ENCODE data around the gene SV2B. TPM values are rescaled to one million over a fixed set of nuclear protein-coding genes. Genes with fewer than 3 reads are reported as not detected.

SV2B gene
- total and polyA plus RNA-seq, 2 donors (not counting 1 experiment from before 2014, with no cell fraction given): under 0.01 TPM; not detected in 1

GRCh38 chr15:91263632-91264531 is 163.8 kb downstream of the SV2B start:
- no peak overlapping the region for H3K4me2 ChIP-seq (ENCODE audit: extremely low read depth, insufficient read depth, low read length)

DNA sequence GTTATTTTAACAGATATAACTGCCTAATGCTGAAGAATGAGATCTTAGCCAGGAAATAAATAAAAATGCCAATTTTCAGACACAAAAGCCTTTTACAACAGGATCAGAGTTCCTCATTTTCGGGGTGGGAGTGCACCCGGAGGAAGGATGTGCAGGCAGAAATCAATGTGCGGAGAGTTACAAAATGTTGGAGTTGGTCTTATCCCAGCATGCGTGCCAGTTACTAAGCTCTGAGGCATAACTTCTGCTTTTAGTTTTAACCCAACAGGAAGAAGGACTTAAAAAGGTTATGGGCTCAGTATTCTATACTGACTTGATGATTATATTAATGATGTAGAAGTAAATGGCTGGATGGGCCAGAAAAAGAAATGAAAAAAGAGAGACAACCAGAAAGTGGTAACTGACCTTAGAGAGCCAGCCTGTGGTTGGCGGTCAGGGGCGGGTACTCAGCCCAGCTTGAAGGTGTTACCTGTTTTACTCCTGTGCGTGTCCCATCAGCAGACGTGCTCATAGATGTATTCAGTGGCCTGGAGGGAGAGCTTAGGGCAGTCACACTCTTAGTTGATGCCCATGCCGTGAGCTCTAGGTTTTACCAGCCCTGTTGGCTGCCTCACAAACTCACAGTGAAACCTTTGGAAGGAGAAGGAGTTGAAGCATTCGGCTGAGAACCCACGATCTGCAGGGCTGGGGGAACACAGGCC is 164.7 kb downstream of the SV2B start:
- Histone ChIP-seq H4K20me1 (ENCODE audit: control insufficient read depth, extremely low read depth, insufficient read depth, low read length) (no peaks in the 10 kb centered on the region), H2AFZ (ENCODE audit: low read length) (no peak overlapping the region), H3K36me3 (ENCODE audit: control insufficient read depth, insufficient read depth, low read length) (no peaks in the 10 kb centered on the region), H3K4me3 (replicated peaks in 1 of 4; ENCODE audit: control extremely low read depth in 1 of 4, insufficient read depth in 1 of 4, low read depth in 3 of 4, low read length in 4 of 4) (no peak overlapping the region), H3K4me1 (ENCODE audit: control insufficient read depth, extremely low read depth, insufficient read depth, low read length) (no peaks in the 10 kb centered on the region), H3K9ac (ENCODE audit: insufficient read depth, low read length) (no peak overlapping the region), H3K27ac (ENCODE audit: insufficient read depth, low read length) (no peak overlapping the region), H3K9me3 (ENCODE audit: control insufficient read depth, insufficient read depth, low read depth, low read length) (no peaks in the 10 kb centered on the region), H3K27me3 (ENCODE audit: control insufficient read depth, insufficient read depth, low read length) (no peaks in the 10 kb centered on the region), H3K79me2 (ENCODE audit: control insufficient read depth, insufficient read depth, low read length) (no peaks in the 10 kb centered on the region), H3K4me2 (ENCODE audit: extremely low read depth, insufficient read depth, low read length) (no peak overlapping the region)
- DNase-seq (ENCODE audit: low read depth in 2 of 2): no peak
- TF ChIP-seq, protein P1, sequence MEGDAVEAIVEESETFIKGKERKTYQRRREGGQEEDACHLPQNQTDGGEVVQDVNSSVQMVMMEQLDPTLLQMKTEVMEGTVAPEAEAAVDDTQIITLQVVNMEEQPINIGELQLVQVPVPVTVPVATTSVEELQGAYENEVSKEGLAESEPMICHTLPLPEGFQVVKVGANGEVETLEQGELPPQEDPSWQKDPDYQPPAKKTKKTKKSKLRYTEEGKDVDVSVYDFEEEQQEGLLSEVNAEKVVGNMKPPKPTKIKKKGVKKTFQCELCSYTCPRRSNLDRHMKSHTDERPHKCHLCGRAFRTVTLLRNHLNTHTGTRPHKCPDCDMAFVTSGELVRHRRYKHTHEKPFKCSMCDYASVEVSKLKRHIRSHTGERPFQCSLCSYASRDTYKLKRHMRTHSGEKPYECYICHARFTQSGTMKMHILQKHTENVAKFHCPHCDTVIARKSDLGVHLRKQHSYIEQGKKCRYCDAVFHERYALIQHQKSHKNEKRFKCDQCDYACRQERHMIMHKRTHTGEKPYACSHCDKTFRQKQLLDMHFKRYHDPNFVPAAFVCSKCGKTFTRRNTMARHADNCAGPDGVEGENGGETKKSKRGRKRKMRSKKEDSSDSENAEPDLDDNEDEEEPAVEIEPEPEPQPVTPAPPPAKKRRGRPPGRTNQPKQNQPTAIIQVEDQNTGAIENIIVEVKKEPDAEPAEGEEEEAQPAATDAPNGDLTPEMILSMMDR (conservative IDR thresholded peaks at IDR 0.05 in 1 of 2, IDR thresholded peaks at IDR 0.05 in 1 of 2; ENCODE audit: low read depth in 1 of 2, low read length in 2 of 2): no peak
- no peak for TF ChIP-seq EZH2 (IDR thresholded peaks at IDR 0.05; ENCODE audit: low read length, missing control alignments)

More at GRCh38 chr15:91263632-91264531, 163.8 kb downstream of the SV2B start:
- Histone ChIP-seq H3K9ac (ENCODE audit: insufficient read depth, low read length) (no peak overlapping the region), H4K20me1 (ENCODE audit: control insufficient read depth, extremely low read depth, insufficient read depth, low read length) (no peaks in the 10 kb centered on the region), H3K4me3 (replicated peaks in 1 of 4; ENCODE audit: control extremely low read depth in 1 of 4, insufficient read depth in 1 of 4, low read depth in 3 of 4, low read length in 4 of 4) (no peak overlapping the region), H3K4me1 (ENCODE audit: control insufficient read depth, extremely low read depth, insufficient read depth, low read length) (no peaks in the 10 kb centered on the region), H3K9me3 (ENCODE audit: control insufficient read depth, insufficient read depth, low read depth, low read length) (no peaks in the 10 kb centered on the region), H3K27me3 (ENCODE audit: control insufficient read depth, insufficient read depth, low read length) (no peaks in the 10 kb centered on the region), H3K36me3 (ENCODE audit: control insufficient read depth, insufficient read depth, low read length) (no peaks in the 10 kb centered on the region), H2AFZ (ENCODE audit: low read length) (no peak overlapping the region), H3K79me2 (ENCODE audit: control insufficient read depth, insufficient read depth, low read length) (no peaks in the 10 kb centered on the region), H3K27ac (ENCODE audit: insufficient read depth, low read length) (no peak overlapping the region)
- no peak for TF ChIP-seq EZH2 (IDR thresholded peaks at IDR 0.05; ENCODE audit: low read length, missing control alignments)
- TF ChIP-seq, protein P1 (conservative IDR thresholded peaks at IDR 0.05 in 1 of 2, IDR thresholded peaks at IDR 0.05 in 1 of 2; ENCODE audit: low read depth in 1 of 2, low read length in 2 of 2): no peak
- peak in 1 of 2 donors; percentile 33 for DNase-seq (ENCODE audit: low read depth in 2 of 2)

GRCh38 chr15:91265416-91265940 is 165.4 kb downstream of the SV2B start:
- no peak overlapping the region for H3K27ac ChIP-seq (ENCODE audit: insufficient read depth, low read length)
- no peaks in the 10 kb centered on the region for H4K20me1 ChIP-seq (ENCODE audit: control insufficient read depth, extremely low read depth, insufficient read depth, low read length)
- H3K36me3 ChIP-seq (ENCODE audit: control insufficient read depth, insufficient read depth, low read length): no peaks in the 10 kb centered on the region
- no peaks in the 10 kb centered on the region for H3K9me3 ChIP-seq (ENCODE audit: control insufficient read depth, insufficient read depth, low read depth, low read length)
- no peaks in the 10 kb centered on the region for H3K4me1 ChIP-seq (ENCODE audit: control insufficient read depth, extremely low read depth, insufficient read depth, low read length)
- H3K4me2 ChIP-seq (ENCODE audit: extremely low read depth, insufficient read depth, low read length): no peak overlapping the region
- no peak overlapping the region for H2AFZ ChIP-seq (ENCODE audit: low read length)
- DNase-seq (ENCODE audit: low read depth in 2 of 2): no peak
- H3K79me2 ChIP-seq (ENCODE audit: control insufficient read depth, insufficient read depth, low read length): no peaks in the 10 kb centered on the region
- TF ChIP-seq, protein P1 (conservative IDR thresholded peaks at IDR 0.05 in 1 of 2, IDR thresholded peaks at IDR 0.05 in 1 of 2; ENCODE audit: low read depth in 1 of 2, low read length in 2 of 2): no peak
- no peak for TF ChIP-seq EZH2 (IDR thresholded peaks at IDR 0.05; ENCODE audit: low read length, missing control alignments)
- H3K27me3 ChIP-seq (ENCODE audit: control insufficient read depth, insufficient read depth, low read length): no peaks in the 10 kb centered on the region
- no peak overlapping the region for H3K9ac ChIP-seq (ENCODE audit: insufficient read depth, low read length)
- no peak overlapping the region for H3K4me3 ChIP-seq (replicated peaks in 1 of 4; ENCODE audit: control extremely low read depth in 1 of 4, insufficient read depth in 1 of 4, low read depth in 3 of 4, low read length in 4 of 4)
